HepG2 (cell line): ENCODE data around the gene CPB2. TPM values are rescaled to one million over a fixed set of nuclear protein-coding genes. Genes with fewer than 3 reads are reported as not detected.

Experiments
- ATF1 ChIP-seq: IDR thresholded peaks from 2 replicates; pipeline ENCODE4 v1.6.1; 2016; ENCODE audit warnings: mild to moderate bottlenecking, control low read depth
- GATA4 ChIP-seq: sonication (generic); IDR thresholded peaks from 2 replicates; pipeline ENCODE4 v1.6.1; 2016; ENCODE audit warnings: antibody characterized with exemption, low read depth, borderline replicate concordance
- HDAC2 ChIP-seq: sonication (generic); formaldehyde crosslinking; IDR thresholded peaks from 2 replicates; pipeline ENCODE4 v1.4.0; 2020; ENCODE audit warnings: missing genetic modification reagents
- HMGA1 ChIP-seq: sonication (generic); formaldehyde crosslinking; conservative IDR thresholded peaks from 2 replicates; pipeline ENCODE4 v1.4.0; 2020; ENCODE audit warnings: missing genetic modification reagents
- ISL2 ChIP-seq: sonication (generic); formaldehyde crosslinking; IDR thresholded peaks from 2 replicates; pipeline ENCODE4 v1.5.0; 2020; ENCODE audit warnings: missing genetic modification reagents
- KDM4B ChIP-seq: sonication (generic); formaldehyde crosslinking; IDR thresholded peaks from 2 replicates; pipeline ENCODE4 v1.4.0; 2020; ENCODE audit warnings: missing genetic modification reagents
- MATR3 ChIP-seq: sonication (generic); formaldehyde crosslinking; IDR thresholded peaks from 2 replicates; pipeline ENCODE4 v1.4.0; 2020; ENCODE audit warnings: missing genetic modification reagents
- MZF1 ChIP-seq: sonication (generic); formaldehyde crosslinking; IDR thresholded peaks from 2 replicates; pipeline ENCODE4 v1.8.1; 2023; ENCODE audit warnings: mild to moderate bottlenecking, missing genetic modification reagents, borderline replicate concordance
- NFAT5 ChIP-seq: sonication (generic); formaldehyde crosslinking; IDR thresholded peaks from 2 replicates; pipeline ENCODE4 v1.4.0; 2020; ENCODE audit warnings: missing genetic modification reagents
- NFE2L1 ChIP-seq: sonication (generic); formaldehyde crosslinking; IDR thresholded peaks from 2 replicates; pipeline ENCODE4 v1.4.0; 2020; ENCODE audit warnings: missing genetic modification reagents, mild to moderate bottlenecking, borderline replicate concordance
- NR1H2 ChIP-seq: sonication (generic); formaldehyde crosslinking; IDR thresholded peaks from 2 replicates; pipeline ENCODE4 v1.8.1; 2022; ENCODE audit warnings: low read depth, missing genetic modification reagents, borderline replicate concordance
- SIN3B ChIP-seq: fragments of 150-350 bp; IDR thresholded peaks from 2 replicates; pipeline ENCODE4 v1.6.1; 2014; ENCODE audit warnings: low read length
- SOX13 ChIP-seq, 3 experiments: fragments of 450-650 bp in 1 of 3; sonication (generic) in 1 of 3; formaldehyde crosslinking in 1 of 3; IDR thresholded peaks in 2 of 3; conservative IDR thresholded peaks in 1 of 3; 2 replicates each; pipeline versions ENCODE4 v1.5.0 to v1.6.1; 2016 to 2020; ENCODE audit warnings: antibody characterized with exemption in 1 of 3, mild to moderate bottlenecking in 1 of 3, missing compliant biosample characterization in 1 of 3, missing genetic modification reagents in 1 of 3, moderate library complexity in 1 of 3
- STAG1 ChIP-seq: sonication (generic); formaldehyde crosslinking; IDR thresholded peaks from 2 replicates; pipeline ENCODE4 v1.4.0; 2020; ENCODE audit warnings: missing genetic modification reagents
- TEAD3 ChIP-seq: optimal IDR thresholded peaks from 2 replicates; pipeline ENCODE3; 2016; ENCODE audit warnings: borderline replicate concordance
- TOE1 ChIP-seq: sonication (generic); formaldehyde crosslinking; IDR thresholded peaks from 2 replicates; pipeline ENCODE4 v1.4.0; 2020; ENCODE audit warnings: mild to moderate bottlenecking, missing genetic modification reagents
- YEATS2 ChIP-seq: sonication (generic); formaldehyde crosslinking; IDR thresholded peaks from 2 replicates; pipeline ENCODE4 v1.4.0; 2020; ENCODE audit warnings: missing genetic modification reagents, borderline replicate concordance
- ZBTB49 ChIP-seq: sonication (generic); formaldehyde crosslinking; IDR thresholded peaks from 2 replicates; pipeline ENCODE4 v1.4.0; 2020; ENCODE audit warnings: missing genetic modification reagents, borderline replicate concordance
- ZNF574 ChIP-seq: sonication (generic); formaldehyde crosslinking; IDR thresholded peaks from 2 replicates; pipeline ENCODE4 v1.4.0; 2020; ENCODE audit warnings: missing genetic modification reagents
- ZNF644 ChIP-seq: IDR thresholded peaks from 2 replicates; pipeline ENCODE4 v1.6.1; 2016; ENCODE audit warnings: low read depth
- ZNF766 ChIP-seq: sonication (generic); formaldehyde crosslinking; IDR thresholded peaks from 2 replicates; pipeline ENCODE4 v1.5.0; 2020; ENCODE audit warnings: missing genetic modification reagents, borderline replicate concordance
- polyA plus RNA-seq, 8 experiments: library from polyadenylated mRNA; depleted of rRNA in 3 of 8; stranded (reverse) in 7 of 8; unstranded in 1 of 8; fragments of >200 nt; fragmentation: Illumina TruSeq in 4 of 8; extraction: Trizol in 4 of 8; gene quantifications; 2 replicates each; pipeline versions ENCODE4 v1.2.1 to v1.2.3, GENCODE V29; 2011 to 2016; ENCODE audit warnings: low read depth in 4 of 8, missing spikeins in 1 of 8, mixed read lengths in 1 of 8; ENCODE audit not compliant: insufficient read depth in 1 of 8
- total RNA-seq, 5 experiments: library from RNA; depleted of rRNA; stranded (reverse); fragments of >200 nt; fragmentation: Illumina TruSeq; extraction: Trizol; gene quantifications; 2 replicates each; pipeline ENCODE4 v1.2.3, GENCODE V29; 2016; ENCODE audit warnings: low read depth in 1 of 5

The CPB2 gene
- total and polyA plus RNA-seq, 2 of the 13 experiments (the other 11 are each of a cell fraction or from before 2014, with no cell fraction given), result 125 to 140 TPM

GRCh38 chr13:46143184-46143701, 38.4 kb upstream of the CPB2 start (continued):
- TF ChIP-seq STAG1 (CRISPR knock-in tag), result 0 out of 2 replicates have a peak, but pooled peaks have one; percentile 1
- peak; percentile 75; the same call in 1 of the 2 replicates for TF ChIP-seq HDAC2
- peak; percentile 54; the same call in 1 of the 2 replicates for TF ChIP-seq KDM4B (CRISPR knock-in tag)
- no peak for TF ChIP-seq MATR3
- peak; percentile 93 for TF ChIP-seq GATA4
- no peak for TF ChIP-seq NFE2L1 (CRISPR knock-in tag)
- no peak for TF ChIP-seq NFAT5
- TF ChIP-seq YEATS2 (CRISPR knock-in tag), result peak; percentile 29; the same call in 1 of the 2 replicates
- TF ChIP-seq TOE1, result 0 out of 2 replicates have a peak, but pooled peaks have one; percentile 26
- TF ChIP-seq ZNF766 (CRISPR knock-in tag), result no peak
- TF ChIP-seq MZF1 (CRISPR knock-in tag), result no peak
- peak; percentile 50; the same call in 1 of the 2 replicates for TF ChIP-seq ATF1
- TF ChIP-seq NR1H2 (CRISPR knock-in tag), result no peak
- TF ChIP-seq TEAD3 (CRISPR knock-in tag), result peak; percentile 89
- no peak for TF ChIP-seq SIN3B
- peak; percentile 86 for TF ChIP-seq ZNF644 (CRISPR knock-in tag)
- no peak for TF ChIP-seq ZBTB49 (CRISPR knock-in tag)
- peak; percentile 93 for TF ChIP-seq SOX13 (IDR thresholded peaks at IDR 0.05)
- TF ChIP-seq SOX13 (CRISPR knock-in tag; conservative IDR thresholded peaks at IDR 0.05 in 1 of 2, IDR thresholded peaks at IDR 0.05 in 1 of 2), result peak in 1 of 2 experiments; percentile 98; a peak in 2 of 4 replicates
- peak; percentile 93 for TF ChIP-seq ISL2 (CRISPR knock-in tag)
- peak; percentile 32; the same call in 1 of the 2 replicates for TF ChIP-seq ZNF574 (CRISPR knock-in tag)
- TF ChIP-seq HMGA1 (CRISPR knock-in tag), result no peak
